GM23338 (cell line): ENCODE data around the gene SH3RF3.

Experiments used
- CTCF ChIP-seq, 2 experiments: fragments of 200-600 bp in 1 of 2; sonication (generic) in 1 of 2; conservative IDR thresholded peaks; 2 replicates each; pipeline versions ENCODE4 v1.5.1 to v1.6.1; 2016 to 2017; ENCODE audit warnings: antibody characterized with exemption in 2 of 2, low read depth in 2 of 2, mild to moderate bottlenecking in 2 of 2, moderate library complexity in 1 of 2
- POLR2AphosphoS5 ChIP-seq: IDR thresholded peaks from 2 replicates; pipeline ENCODE4 v1.6.1; 2016; ENCODE audit warnings: antibody characterized with exemption, low read depth
- ZNF331 ChIP-seq: fragments of 250-450 bp; sonication (Bioruptor Pico); IDR thresholded peaks from 2 replicates; pipeline ENCODE4 v1.5.0; 2020; ENCODE audit warnings: low read depth, mild to moderate bottlenecking, moderate library complexity

GRCh38 chr2:109183871-109184270 is 54.9 kb downstream of the SH3RF3 start:
- TF ChIP-seq CTCF (conservative IDR thresholded peaks at IDR 0.05; ENCODE audit: low read depth in 2 of 2) (no peak), POLR2AphosphoS5 (no peak), ZNF331 (no peak)
